Tibial artery (tissue), 4 donors: ENCODE results near the gene TSPAN5.

Experiments
- DNase-seq, 2 donors: peaks; one replicate each; pipeline ENCODE4 v3.0.0-alpha.2; 2019
- H3K27ac ChIP-seq, 2 donors: fragments of 200-600 bp; sonication (generic) in 1 of 2; 1 replicate in 1 of 2; 2 replicates in 1 of 2; pipeline ENCODE4 v1.5.1; 2018 to 2019; ENCODE audit warnings: mild to moderate bottlenecking in 1 of 2
- H3K27me3 ChIP-seq, 2 donors: fragments of 200-600 bp; sonication (generic) in 1 of 2; one replicate each; pipeline versions ENCODE4 v1.5.1 to v1.6.0; 2016 to 2019
- H3K36me3 ChIP-seq, 3 donors: fragments of 200-600 bp; sonication (generic) in 2 of 3; one replicate each; pipeline ENCODE4 v1.5.1; 2016 to 2019; ENCODE audit warnings: mild to moderate bottlenecking in 2 of 3
- H3K4me1 ChIP-seq, 4 donors: fragments of 200-600 bp; sonication (generic) in 2 of 4; 1 replicate in 3 of 4; 2 replicates in 1 of 4; pipeline ENCODE4 v1.5.1; 2016 to 2019
- H3K4me3 ChIP-seq, 2 donors: fragments of 200-600 bp; sonication (generic) in 1 of 2; 1 replicate in 1 of 2; 2 replicates in 1 of 2; pipeline ENCODE4 v1.5.1; 2018 to 2019; ENCODE audit warnings: mild to moderate bottlenecking in 2 of 2
- H3K9me3 ChIP-seq, 3 donors: fragments of 200-600 bp; sonication (generic) in 1 of 3; one replicate each; pipeline ENCODE4 v1.5.1; 2016 to 2019
- intact Hi-C: fragments of 100-400 bp; cut with DNase I; formaldehyde crosslinking; loops from one replicate; pipeline ENCODE4 v1.15.0; 2023; ENCODE audit warnings: low total_unique reads
- TF ChIP-seq, protein P1 (sequence below), 2 experiments: fragments of 200-600 bp in 1 of 2; fragments of 450-650 bp in 1 of 2; IDR thresholded peaks; one replicate each; pipeline ENCODE4 v1.5.1; 2017 to 2019; ENCODE audit warnings: antibody characterized with exemption in 2 of 2, mild to moderate bottlenecking in 1 of 2, moderate library complexity in 1 of 2

The TSPAN5 gene

DNA sequence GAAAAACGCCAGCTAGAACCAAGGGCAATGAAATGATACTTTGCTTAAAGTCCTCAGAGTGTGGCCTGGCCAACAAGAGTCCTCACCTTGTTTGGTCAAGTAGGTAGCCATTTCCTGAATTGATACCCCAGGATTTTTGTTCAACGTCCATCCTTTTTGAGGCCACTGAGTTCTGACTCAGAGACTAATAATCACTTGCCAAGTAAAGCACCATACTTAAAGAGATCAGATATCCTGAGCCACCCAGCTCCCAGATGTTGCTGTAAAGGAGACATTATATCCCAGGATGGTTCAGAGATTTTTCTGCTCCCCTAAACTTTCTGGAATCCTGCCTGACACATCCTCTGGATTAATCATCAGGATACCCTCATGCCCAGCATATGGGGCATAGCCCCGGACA lies 206.3 kb downstream of the TSPAN5 start:
- intact Hi-C loops, result no loop called here
- H3K27ac ChIP-seq, result no peak overlapping the region
- H3K36me3 ChIP-seq, result no peaks in the 10 kb centered on the region
- no peaks in the 10 kb centered on the region for H3K4me1 ChIP-seq
- no peak for DNase-seq
- TF ChIP-seq, protein P1, sequence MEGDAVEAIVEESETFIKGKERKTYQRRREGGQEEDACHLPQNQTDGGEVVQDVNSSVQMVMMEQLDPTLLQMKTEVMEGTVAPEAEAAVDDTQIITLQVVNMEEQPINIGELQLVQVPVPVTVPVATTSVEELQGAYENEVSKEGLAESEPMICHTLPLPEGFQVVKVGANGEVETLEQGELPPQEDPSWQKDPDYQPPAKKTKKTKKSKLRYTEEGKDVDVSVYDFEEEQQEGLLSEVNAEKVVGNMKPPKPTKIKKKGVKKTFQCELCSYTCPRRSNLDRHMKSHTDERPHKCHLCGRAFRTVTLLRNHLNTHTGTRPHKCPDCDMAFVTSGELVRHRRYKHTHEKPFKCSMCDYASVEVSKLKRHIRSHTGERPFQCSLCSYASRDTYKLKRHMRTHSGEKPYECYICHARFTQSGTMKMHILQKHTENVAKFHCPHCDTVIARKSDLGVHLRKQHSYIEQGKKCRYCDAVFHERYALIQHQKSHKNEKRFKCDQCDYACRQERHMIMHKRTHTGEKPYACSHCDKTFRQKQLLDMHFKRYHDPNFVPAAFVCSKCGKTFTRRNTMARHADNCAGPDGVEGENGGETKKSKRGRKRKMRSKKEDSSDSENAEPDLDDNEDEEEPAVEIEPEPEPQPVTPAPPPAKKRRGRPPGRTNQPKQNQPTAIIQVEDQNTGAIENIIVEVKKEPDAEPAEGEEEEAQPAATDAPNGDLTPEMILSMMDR (IDR thresholded peaks at IDR 0.05), result no peak
- peaks cover 0 to 6% (median 0%) of the 10 kb centered on the region in 3 donors for H3K9me3 ChIP-seq
- no peaks in the 10 kb centered on the region for H3K27me3 ChIP-seq
- no peak overlapping the region for H3K4me3 ChIP-seq

DNA sequence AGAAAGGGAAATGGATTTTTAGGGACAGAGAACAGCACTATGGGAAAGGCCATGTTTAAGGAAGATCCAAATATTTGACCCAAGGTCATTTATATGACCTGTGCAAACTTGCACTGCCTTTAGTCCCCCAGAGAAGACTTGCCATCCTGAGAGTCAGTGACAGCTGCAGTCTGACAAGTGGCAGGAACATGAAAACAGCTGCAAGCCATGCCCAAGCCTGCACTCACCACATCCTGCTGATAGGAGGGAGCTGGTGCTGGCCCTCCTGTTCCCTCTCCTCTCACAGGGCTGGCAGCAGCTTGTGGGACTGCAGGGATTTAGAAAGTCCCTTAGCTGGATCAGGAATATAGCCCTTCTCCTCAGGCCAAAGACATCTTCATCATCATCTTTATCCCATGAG lies 209.5 kb downstream of the TSPAN5 start:
- H3K27me3 ChIP-seq, result no peaks in the 10 kb centered on the region
- H3K27ac ChIP-seq, result no peak overlapping the region
- TF ChIP-seq, protein P1 (IDR thresholded peaks at IDR 0.05), result no peak
- no peak for DNase-seq
- no peak overlapping the region for H3K4me3 ChIP-seq
- H3K36me3 ChIP-seq, result no peaks in the 10 kb centered on the region
- peaks cover 0 to 6% (median 0%) of the 10 kb centered on the region in 3 donors for H3K9me3 ChIP-seq
- intact Hi-C loops, result no loop called here
- no peaks in the 10 kb centered on the region for H3K4me1 ChIP-seq

DNA sequence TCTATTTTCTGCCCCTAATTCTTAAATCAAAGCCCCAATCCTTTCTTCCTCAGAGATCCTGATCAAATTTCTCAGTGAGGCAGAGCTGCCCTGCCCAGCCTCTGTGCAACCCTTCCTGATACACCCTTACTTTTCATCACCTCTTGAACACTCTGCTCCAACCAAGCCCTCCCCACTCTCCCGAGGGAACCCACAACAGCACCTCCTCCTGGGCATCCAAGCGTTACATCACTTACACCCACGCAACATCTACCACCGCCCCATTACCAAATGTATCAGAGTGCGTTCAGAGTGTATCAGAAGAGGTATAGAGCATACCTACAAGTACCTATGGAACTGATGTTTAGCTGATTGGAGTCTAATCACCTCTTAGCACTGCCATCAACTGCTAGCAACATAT lies 210.8 kb downstream of the TSPAN5 start:
- TF ChIP-seq, protein P1 (IDR thresholded peaks at IDR 0.05), result no peak
- H3K9me3 ChIP-seq, result peaks cover 0 to 5% (median 0%) of the 10 kb centered on the region in 3 donors
- H3K4me3 ChIP-seq, result no peak overlapping the region
- intact Hi-C loops, result no loop called here
- H3K36me3 ChIP-seq, result peaks cover 0 to 8% (median 0%) of the 10 kb centered on the region in 3 donors
- H3K27me3 ChIP-seq, result no peaks in the 10 kb centered on the region
- DNase-seq, result no peak
- H3K4me1 ChIP-seq, result no peaks in the 10 kb centered on the region
- H3K27ac ChIP-seq, result no peak overlapping the region

DNA sequence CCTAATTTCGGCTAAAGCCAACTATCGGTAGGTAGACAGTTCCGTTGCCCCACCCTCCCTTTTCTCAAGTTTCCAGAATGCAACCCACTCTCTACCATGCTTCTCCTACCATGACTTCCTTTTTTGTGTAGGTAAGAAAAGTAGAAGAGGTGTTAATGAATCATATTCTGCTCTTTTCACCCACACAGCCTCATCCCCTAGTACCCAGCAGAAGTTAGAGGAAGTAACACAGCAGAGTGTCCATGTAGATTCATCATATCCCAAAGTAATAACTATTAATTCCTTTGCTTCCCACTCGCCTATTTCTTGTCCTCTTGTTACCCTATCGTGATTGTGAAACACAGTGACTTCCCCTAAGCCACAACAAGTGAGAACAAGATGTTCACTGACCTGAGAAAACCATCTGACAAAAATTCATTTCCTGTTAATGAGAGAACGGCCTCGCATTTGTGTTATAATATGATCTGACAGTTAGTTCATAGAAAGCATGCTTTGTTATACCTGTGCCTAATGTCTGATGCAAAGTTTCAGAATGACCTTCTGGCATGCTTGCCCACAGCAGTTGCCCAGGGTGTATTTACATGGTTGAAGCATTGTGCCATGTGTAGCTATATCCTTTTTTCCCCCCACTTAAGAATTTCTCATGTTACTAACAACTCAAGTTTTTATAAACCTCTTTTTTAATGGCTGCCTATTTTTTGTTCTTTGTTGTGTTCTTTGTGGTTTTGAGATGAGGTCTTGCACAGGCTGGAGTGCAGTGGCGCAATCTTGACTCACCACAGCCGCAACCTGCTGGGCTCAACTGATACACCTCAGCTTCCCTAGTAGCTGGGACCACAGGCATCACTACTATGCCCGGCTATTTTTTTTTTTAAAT lies 211.7 kb downstream of the TSPAN5 start:
- Histone ChIP-seq H3K27ac (no peak overlapping the region), H3K9me3 (no peaks in the 10 kb centered on the region), H3K36me3 (peaks cover 9 to 18% (median 9%) of the 10 kb centered on the region in 3 donors), H3K4me1 (no peaks in the 10 kb centered on the region), H3K4me3 (no peak overlapping the region), H3K27me3 (no peaks in the 10 kb centered on the region)
- no peak for DNase-seq
- intact Hi-C loops, result no loop called here
- TF ChIP-seq, protein P1 (IDR thresholded peaks at IDR 0.05), result no peak

DNA sequence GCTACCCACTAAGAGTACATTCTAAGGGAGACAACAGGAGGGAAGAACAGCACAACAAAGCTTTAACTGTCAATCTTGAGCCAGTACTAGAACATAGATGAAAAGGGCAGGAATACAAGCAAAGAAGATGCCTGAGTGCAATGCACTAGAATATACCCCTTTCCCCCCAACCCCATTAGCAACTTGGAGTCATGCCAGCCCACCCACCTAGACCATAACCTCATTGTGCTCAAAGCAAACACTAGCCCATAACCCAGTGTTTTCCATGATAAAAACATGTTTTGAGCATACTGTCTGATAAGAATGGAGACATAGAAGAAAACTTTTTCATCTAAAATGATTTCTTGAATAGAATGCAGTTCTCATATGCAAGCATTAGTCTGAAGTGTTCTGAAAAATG lies 214.0 kb downstream of the TSPAN5 start:
- TF ChIP-seq, protein P1 (IDR thresholded peaks at IDR 0.05), result no peak
- intact Hi-C loops, result no loop called here
- no peaks in the 10 kb centered on the region for H3K9me3 ChIP-seq
- H3K27ac ChIP-seq, result no peak overlapping the region
- peaks cover 13 to 30% (median 24%) of the 10 kb centered on the region in 3 donors for H3K36me3 ChIP-seq
- H3K4me1 ChIP-seq, result no peaks in the 10 kb centered on the region
- H3K27me3 ChIP-seq, result no peaks in the 10 kb centered on the region
- no peak for DNase-seq
- no peak overlapping the region for H3K4me3 ChIP-seq
